HG02798 (cell line): ENCODE data around the gene LTO1.

Experiments
- ATAC-seq: cut with Tn5 transposase; IDR thresholded peaks from one replicate; pipeline ENCODE4 v1.9.1; 2021; ENCODE audit warnings: mild to moderate bottlenecking; ENCODE audit not compliant: unreplicated experiment, poor library complexity

The LTO1 gene

DNA sequence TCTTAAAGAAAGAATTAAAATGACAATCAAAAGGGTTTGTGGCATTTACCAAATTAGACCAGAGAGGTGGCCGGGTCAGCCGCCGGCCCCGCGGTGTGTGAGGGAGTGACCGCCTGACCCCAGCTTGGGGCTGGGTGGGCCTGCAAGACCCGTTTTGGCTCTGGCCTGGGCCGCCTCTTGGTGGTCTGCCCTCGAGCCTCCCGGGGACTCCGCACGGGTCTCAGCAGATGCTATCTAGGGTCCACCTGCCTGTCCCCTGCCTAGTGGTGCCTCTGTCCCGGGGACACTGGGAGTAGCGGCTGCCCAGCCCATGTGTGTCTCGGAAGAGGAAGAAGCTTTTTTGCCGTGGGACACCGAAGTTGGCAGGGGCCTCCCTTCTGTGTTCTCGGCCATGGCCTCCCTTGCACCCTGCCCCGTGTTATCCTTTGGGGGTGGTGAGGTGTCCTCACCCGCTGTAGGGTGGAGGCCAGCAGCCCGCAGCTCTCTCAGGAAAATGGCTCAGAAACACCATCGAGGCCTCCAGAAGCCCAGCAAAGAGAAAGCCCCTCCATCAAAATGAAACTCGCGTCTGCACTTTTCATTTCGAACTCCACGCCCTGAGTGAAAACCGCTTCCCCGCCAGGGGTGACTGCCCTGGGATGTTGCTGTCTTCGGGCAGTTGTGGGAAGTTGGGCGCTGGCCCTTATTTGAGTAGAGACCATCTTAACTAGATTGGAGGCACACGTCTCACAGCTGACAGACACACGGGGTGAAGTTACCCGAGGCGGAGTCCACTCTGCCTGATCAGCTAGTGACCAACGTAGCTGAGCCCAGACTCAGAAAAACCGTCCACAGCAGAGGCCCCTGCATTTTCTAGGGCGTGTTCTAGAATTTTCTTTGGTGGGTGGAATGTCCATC, 26.2 kb downstream of the LTO1 start:
- ATAC-seq = no peak

DNA sequence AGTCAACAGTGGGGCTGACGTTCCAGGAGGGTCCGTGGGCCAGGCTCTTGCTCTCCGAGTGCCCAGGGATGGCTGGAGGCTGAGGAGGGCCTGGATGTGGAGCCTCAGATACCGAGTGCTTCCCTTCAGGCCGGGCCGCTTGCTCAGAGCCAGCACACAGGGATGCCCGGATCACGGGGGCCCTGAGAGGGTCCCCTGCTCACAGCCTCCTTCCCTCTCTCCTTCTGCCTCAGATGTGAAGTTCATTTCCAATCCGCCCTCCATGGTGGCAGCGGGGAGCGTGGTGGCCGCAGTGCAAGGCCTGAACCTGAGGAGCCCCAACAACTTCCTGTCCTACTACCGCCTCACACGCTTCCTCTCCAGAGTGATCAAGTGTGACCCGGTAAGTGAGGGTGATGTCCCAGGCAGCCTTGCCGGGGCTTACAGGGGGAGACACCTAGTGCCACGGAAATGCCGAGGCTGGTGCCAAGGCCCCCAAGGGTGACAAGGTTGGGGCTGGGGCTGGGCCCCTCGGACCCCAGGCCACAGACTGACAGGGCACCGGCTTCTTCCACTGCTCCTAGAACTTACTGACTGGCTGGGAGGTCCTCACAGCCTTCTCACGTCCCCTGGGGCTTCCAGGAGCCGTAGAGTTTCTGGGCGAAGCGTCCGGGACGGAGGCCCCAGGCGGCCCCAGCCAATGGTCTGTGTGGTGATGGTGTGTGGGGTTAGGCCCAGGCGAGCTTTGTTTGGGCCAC, 27.2 kb downstream of the LTO1 start:
- ATAC-seq = no peak

- ATAC-seq = no peak
These were observed 27.8 kb downstream of the LTO1 start for GRCh38 chr11:69647390-69647748.

DNA sequence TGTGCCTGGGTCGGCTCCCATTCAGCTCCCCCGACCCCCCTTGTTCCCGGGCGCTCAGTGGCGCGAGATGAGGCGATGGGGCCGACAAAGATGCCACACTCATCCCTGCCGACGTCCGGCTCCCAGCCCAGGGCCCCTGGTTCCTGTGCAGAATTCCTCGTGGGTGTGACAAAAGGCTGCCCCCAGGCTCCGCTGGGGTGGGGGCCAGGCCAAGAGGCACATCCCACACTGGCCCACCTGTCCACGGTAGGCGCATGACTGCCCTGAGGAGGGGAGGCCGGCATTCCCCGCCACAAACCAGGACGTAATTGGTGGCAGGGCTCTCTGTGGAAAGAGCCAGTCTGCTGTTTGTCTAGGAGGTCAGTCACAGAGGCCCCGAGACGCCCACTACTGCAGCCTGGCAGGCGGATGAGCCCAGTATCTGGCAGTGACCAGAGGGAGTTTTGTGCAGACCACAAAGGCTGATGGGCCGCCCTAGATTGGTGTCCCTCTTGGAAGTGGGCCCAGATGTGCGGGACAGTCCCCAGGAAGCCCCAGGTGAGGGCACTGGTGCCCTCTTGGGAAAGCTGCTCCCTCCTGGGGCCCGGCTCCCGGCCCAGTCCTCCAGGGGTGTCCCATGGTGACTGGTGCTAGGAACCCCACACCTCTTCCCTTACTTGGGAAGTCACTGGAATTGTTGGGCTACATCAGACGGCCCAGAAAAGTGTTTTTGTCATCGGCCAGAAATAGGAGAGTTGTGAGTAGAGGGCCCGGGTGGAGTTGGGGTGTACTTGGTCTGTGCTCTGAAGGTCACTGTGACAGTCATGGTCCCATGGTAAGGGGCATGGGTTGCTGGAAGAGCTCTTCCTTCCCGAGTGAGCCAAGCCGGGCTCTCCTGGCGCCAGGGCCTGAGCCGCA, 28.4 kb downstream of the LTO1 start:
- ATAC-seq = no peak

DNA sequence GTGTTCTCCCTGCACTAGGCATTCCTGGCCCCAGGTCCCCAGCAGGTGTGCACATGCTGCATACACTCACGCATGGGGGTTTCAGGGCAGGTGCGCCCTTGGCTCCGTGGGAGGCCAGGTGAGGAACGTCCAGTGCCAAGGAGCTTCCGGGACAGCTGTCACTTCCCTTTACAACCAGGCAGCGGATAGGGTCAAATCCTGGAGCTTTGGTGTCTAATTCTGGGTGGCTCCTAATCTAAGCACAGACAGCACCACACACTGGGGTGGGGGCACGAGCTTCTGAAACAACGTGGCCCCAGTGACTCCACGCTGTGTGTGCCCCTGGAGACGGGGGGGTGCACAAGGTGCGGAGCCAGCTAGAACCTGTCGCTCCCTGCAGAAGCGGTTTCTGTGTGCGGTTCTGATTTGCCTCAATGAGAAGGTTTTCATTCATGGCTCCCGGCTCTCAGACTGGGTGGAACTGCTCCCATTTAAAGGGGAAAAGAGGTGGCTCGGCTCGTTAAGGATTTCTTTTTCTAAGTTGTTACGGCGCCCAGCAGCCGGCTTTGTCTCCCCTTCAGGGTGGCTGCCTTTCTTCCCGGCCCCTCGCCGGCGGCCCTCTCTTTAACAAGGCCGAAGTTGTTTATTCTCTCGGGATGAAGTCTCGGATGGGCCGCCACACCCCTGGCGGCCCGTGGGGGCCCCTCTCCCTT, 29.2 kb downstream of the LTO1 start:
- no peak for ATAC-seq

GRCh38 chr11:69644962-69645675, 30.0 kb downstream of the LTO1 start:
- no peak for ATAC-seq

DNA sequence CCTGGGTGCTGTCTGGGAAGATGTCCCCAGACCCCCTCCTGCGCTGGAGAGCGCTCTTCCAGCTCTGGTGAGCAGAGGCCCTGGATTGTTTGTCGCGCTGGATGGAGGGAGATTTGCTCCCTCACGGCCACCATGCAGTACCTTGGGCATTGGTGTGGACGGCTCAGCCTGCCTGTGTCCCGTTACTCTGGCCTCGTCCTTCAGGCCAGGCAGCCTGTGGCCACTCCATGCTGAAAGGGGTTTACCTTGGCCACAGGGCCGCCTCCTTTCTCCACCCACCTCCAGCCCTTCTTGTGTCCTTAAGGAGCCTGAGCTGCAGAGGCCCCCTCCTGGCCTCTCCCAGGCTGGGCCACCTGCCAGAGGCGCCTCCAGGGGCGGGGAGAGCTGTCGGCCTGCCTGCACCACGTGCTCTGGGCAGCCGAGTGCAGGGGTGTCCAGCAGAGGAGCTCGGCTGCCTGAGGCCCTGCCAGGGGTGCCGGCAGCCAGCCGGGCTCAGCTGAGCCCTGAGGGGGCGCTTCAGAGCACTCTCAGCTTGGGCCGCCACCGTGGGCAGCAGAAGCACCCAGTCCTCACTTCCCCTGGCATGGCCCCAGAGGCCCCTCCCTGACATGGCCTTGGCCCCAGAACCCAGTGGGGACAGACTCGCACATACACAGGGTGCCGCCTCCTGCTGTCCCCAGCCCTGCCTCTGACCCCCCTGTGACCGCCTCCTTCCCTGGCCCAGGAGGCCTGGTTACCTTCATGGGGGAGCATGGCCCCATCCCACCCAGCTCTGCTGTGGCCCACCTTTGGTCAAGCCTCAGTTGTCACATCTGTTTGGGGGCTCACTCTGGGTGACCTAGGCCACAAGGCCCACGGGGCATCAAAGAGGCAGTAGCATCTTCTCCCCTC, 30.8 kb downstream of the LTO1 start:
- ATAC-seq = no peak

DNA sequence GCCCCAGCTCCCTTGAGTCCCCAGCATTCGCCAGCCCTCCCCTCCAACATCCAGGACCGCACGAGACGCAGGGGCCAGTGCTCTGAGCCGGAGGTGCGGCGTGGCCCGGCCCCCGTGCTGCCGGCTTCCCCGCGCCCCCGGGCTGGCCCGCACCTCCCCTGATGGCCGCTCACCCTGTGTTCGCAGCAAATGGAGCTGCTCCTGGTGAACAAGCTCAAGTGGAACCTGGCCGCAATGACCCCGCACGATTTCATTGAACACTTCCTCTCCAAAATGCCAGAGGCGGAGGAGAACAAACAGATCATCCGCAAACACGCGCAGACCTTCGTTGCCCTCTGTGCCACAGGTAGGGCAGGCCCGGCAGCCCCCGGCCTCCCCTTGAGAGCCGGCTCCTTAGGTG, 31.5 kb downstream of the LTO1 start:
- no peak for ATAC-seq

GRCh38 chr11:69642913-69643632, 32.1 kb downstream of the LTO1 start:
- ATAC-seq = peak; percentile 59

GRCh38 chr11:69642549-69642912, 32.6 kb downstream of the LTO1 start:
- peak; percentile 5 for ATAC-seq

GRCh38 chr11:69641681-69642548, 33.2 kb downstream of the LTO1 start:
- no peak for ATAC-seq

DNA sequence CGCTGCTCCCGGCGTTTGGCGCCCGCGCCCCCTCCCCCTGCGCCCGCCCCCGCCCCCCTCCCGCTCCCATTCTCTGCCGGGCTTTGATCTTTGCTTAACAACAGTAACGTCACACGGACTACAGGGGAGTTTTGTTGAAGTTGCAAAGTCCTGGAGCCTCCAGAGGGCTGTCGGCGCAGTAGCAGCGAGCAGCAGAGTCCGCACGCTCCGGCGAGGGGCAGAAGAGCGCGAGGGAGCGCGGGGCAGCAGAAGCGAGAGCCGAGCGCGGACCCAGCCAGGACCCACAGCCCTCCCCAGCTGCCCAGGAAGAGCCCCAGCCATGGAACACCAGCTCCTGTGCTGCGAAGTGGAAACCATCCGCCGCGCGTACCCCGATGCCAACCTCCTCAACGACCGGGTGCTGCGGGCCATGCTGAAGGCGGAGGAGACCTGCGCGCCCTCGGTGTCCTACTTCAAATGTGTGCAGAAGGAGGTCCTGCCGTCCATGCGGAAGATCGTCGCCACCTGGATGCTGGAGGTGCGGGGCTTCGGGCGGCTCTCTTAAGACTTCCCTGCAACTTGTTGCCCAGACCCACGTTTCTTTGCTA, 34.1 kb downstream of the LTO1 start, which contains the start of gene CCND1:
TSS of gene CCND1 (plus strand) at position 162 of the 587 bp plus-strand sequence. CDS start at position 320, 158 bp downstream.
- no peak for ATAC-seq

DNA sequence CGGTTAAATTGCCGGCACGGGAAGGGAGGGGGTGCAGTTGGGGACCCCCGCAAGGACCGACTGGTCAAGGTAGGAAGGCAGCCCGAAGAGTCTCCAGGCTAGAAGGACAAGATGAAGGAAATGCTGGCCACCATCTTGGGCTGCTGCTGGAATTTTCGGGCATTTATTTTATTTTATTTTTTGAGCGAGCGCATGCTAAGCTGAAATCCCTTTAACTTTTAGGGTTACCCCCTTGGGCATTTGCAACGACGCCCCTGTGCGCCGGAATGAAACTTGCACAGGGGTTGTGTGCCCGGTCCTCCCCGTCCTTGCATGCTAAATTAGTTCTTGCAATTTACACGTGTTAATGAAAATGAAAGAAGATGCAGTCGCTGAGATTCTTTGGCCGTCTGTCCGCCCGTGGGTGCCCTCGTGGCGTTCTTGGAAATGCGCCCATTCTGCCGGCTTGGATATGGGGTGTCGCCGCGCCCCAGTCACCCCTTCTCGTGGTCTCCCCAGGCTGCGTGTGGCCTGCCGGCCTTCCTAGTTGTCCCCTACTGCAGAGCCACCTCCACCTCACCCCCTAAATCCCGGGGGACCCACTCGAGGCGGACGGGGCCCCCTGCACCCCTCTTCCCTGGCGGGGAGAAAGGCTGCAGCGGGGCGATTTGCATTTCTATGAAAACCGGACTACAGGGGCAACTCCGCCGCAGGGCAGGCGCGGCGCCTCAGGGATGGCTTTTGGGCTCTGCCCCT, 34.7 kb downstream of the LTO1 start:
- no peak for ATAC-seq

GRCh38 chr11:69639831-69640230, 35.3 kb downstream of the LTO1 start:
- no peak for ATAC-seq

- no peak for ATAC-seq
These were observed 36.0 kb downstream of the LTO1 start for GRCh38 chr11:69638941-69639681.
